ENCODE data around the gene ODF2.

DNA sequence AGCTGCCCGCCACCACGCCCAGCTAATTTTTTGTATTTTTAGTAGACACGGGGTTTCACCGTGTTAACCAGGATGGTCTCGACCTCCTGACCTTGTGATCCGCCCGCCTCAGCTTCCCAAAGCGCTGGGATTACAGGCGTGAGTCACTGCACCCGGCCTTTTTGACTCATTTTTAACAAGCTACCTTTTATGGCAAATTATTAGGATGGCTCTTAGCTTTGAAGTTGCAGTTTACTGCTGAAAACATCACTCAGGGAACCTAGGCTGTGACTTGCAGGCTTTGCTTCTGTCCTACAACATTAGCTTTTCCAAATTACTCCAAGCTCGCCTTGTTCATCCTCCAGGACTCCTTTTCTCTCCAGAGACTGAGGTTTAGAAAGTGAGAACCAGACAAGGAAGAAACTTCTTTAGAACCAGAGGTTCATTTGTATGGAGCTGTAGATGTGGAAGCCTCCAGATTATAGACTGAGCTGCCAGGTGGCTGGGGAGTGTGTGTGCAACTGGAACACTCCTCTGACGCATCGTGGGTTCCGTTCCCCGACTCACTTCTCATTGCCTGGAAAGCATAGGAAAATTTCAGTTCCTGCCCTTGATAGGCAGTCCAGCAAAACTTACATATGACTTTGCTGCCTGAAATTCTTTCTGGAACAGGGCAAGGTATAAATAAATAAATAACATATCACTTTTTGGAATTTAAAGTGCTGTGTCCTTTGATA is 72.8 kb downstream of the ODF2 start:
- TF ChIP-seq, protein P1, sequence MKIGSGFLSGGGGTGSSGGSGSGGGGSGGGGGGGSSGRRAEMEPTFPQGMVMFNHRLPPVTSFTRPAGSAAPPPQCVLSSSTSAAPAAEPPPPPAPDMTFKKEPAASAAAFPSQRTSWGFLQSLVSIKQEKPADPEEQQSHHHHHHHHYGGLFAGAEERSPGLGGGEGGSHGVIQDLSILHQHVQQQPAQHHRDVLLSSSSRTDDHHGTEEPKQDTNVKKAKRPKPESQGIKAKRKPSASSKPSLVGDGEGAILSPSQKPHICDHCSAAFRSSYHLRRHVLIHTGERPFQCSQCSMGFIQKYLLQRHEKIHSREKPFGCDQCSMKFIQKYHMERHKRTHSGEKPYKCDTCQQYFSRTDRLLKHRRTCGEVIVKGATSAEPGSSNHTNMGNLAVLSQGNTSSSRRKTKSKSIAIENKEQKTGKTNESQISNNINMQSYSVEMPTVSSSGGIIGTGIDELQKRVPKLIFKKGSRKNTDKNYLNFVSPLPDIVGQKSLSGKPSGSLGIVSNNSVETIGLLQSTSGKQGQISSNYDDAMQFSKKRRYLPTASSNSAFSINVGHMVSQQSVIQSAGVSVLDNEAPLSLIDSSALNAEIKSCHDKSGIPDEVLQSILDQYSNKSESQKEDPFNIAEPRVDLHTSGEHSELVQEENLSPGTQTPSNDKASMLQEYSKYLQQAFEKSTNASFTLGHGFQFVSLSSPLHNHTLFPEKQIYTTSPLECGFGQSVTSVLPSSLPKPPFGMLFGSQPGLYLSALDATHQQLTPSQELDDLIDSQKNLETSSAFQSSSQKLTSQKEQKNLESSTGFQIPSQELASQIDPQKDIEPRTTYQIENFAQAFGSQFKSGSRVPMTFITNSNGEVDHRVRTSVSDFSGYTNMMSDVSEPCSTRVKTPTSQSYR (CRISPR knock-in tag; IDR thresholded peaks at IDR 0.05; ENCODE audit: borderline replicate concordance) = no peak
- TF ChIP-seq HOXD1 (CRISPR knock-in tag; IDR thresholded peaks at IDR 0.05) (no peak), SIN3A (IDR thresholded peaks at IDR 0.05; ENCODE audit: borderline replicate concordance, low read depth, low read length) (no peak), MTA1 (CRISPR knock-in tag; IDR thresholded peaks at IDR 0.05; ENCODE audit: borderline replicate concordance) (no peak)

All from HepG2 (cell line).